ENCODE measurements around the gene PPP2R5A.

The PPP2R5A gene

DNA sequence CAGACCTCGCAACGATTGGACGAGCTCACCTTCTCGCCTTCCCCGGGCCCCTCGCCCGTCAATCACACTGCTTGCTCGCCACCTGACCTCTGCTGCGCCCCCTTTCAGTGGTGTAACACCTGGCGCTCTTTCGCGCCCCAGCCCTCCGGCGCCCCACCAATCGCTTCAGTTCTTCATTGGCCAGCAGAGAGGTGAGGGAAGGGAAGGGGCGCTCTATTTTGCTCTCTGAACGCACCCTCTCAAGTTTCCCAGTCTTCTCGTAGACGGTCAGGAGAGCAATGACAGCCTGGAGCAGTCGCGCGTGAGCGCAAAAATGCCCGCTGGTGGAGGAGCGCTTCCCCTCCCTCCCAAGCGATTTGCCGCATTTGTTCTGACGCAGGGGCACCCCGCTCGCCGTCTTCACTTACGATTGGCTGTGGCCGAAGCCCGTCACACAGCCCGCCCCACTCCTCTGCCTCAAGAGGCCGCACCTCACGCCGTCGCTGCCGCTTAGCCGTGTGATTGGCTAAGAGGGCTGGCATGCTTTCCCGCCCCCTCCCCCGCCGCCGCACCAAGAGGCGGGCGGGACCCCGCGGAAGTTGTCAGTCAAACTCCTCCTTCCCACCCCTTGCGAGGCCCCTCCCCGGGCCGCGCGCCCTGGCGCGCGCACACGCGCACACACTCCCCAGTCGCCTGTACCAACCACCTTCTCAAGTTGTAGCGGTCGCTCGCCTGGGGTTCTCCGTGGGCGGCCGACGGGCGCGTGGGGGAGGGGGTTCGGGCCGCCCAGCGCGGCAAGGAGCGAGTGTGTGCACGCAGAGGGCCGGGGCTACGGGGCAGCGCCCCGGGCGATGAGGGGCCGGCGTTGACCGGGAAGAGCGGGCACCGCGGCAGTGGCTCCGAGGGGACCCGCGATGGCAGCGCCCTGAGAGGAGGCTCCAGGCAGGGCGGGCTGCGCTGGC is at the start of gene PPP2R5A:
Gene PPP2R5A, plus strand, starts transcription at position 667 of the 941 bp plus-strand sequence. CDS start 701 bp downstream, outside the sequence.
- peak; percentile 99 for DNase-seq
- Mint-ChIP-seq H3K27me3 (peaks cover 7% of the 10 kb centered on the region), H3K27ac (peak within 1 kb of the TSS; percentile 97 to 99), H3K4me3 (peak within 1 kb of the TSS; percentile 94 to 97), H3K4me1 (peaks cover 37% of the 10 kb centered on the region), H3K9me3 (no peaks in the 10 kb centered on the region)
- ATAC-seq: peak; percentile 92

DNA sequence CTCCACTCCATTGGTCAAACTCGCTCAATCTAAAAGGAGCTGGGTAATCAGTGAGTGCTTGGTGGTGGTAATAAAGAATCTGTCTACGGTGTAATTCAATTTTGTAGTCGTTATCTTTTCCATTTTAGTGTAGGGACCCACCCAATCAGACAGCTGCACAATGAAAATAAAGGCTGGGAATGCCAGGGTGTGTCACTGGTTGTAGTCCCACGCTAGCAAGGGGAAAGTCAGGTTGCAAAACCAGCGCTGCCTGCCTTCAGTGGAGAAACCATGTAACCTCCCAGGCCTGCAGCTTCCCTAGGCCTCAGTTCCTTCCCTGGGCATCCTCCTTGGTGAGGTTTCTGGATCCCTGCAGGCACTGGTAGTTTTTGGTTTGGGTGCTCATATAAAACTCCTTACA is 49.4 kb upstream of the PPP2R5A start:
- H3K27ac Mint-ChIP-seq: no peak overlapping the region

GRCh38 chr1:212236664-212237220 is 48.5 kb upstream of the PPP2R5A start:
- ATAC-seq: no peak
- H3K4me3 Mint-ChIP-seq: no peak overlapping the region
- DNase-seq: no peak
- H3K9me3 Mint-ChIP-seq: no peaks in the 10 kb centered on the region
- peaks cover 53% of the 10 kb centered on the region for H3K4me1 Mint-ChIP-seq
- H3K27me3 Mint-ChIP-seq: peaks cover 14% of the 10 kb centered on the region
- no peak overlapping the region for H3K27ac Mint-ChIP-seq

More for the DNA sequence above, 49.4 kb upstream of the PPP2R5A start:
- H3K4me3 Mint-ChIP-seq: no peak overlapping the region
- peaks cover 14% of the 10 kb centered on the region for H3K27me3 Mint-ChIP-seq
- no peaks in the 10 kb centered on the region for H3K9me3 Mint-ChIP-seq
- DNase-seq (no peak), ATAC-seq (no peak)
- H3K4me1 Mint-ChIP-seq: peaks cover 54% of the 10 kb centered on the region

- Mint-ChIP-seq H3K4me1 (peaks cover 45% of the 10 kb centered on the region), H3K27me3 (peaks cover 14% of the 10 kb centered on the region), H3K9me3 (no peaks in the 10 kb centered on the region), H3K4me3 (no peak overlapping the region), H3K27ac (no peak overlapping the region)
- DNase-seq: peak in 1 of 2 donors; percentile 50
- peak; percentile 96 for ATAC-seq
These were observed 47.6 kb upstream of the PPP2R5A start for GRCh38 chr1:212237651-212238050.

DNA sequence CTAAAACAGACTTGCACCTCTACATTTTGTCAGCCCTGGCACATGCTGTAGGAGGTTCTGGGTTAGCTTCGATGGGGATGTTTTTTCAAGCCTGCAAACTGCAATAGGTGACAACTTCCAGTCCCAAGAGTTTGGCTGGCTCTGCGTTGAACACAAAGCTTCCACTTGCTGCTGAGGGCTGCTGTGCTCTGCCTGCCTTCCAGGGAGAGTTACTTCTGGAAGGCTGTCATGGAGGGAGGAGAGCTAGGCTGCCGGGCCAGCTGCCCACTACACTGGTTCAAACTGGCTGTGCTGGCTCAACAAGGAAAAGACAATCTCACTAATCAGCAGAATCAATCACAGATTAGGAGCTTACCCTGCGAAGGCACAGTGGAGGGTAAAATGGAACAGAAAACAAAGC is 46.7 kb upstream of the PPP2R5A start:
- no peak for DNase-seq
- Mint-ChIP-seq H3K4me3 (no peak overlapping the region), H3K4me1 (peaks cover 37% of the 10 kb centered on the region), H3K9me3 (no peaks in the 10 kb centered on the region), H3K27ac (no peak overlapping the region), H3K27me3 (peaks cover 14% of the 10 kb centered on the region)
- ATAC-seq: no peak

DNA sequence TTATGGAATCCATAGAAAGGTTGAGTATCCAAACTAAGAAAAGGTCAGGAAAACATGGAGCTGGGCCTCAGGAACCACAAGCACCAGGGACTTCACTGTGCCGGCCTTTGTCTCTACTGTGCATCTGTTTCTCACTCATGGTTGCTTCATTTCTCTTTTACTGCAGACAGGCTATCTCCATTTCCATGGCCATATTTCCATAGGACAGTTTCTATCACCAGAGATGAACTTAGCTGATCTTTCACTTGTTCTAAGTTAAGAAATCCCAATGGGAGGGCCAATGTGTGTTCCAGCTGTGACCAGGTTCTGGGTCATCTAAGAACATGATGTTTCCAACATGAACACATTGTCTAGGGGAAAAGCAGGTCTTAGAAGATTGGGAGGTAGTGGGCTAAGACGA is 43.7 kb upstream of the PPP2R5A start:
- DNase-seq (no peak), ATAC-seq (no peak)
- Mint-ChIP-seq H3K4me1 (peaks cover 20% of the 10 kb centered on the region), H3K9me3 (no peaks in the 10 kb centered on the region), H3K27me3 (peaks cover 9% of the 10 kb centered on the region), H3K27ac (no peak overlapping the region), H3K4me3 (no peak overlapping the region)

DNA sequence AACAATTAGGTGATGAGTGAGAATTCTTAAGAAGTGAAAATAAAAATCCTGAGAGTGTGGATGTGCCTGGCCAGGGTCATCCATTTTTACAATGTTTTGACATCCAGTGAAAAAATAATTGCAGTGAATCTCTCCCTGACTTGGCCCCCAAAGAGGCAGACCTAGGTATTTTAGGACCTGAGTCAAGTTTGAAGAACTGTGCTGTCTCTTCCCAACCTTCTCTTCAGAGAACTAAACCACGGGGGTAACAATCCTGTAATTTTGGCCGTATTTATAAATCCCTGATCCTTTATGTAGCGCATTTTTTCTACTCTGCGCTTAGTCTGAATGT is 43.3 kb upstream of the PPP2R5A start:
- Mint-ChIP-seq H3K4me3 (no peak overlapping the region), H3K27me3 (peaks cover 7% of the 10 kb centered on the region), H3K27ac (no peak overlapping the region), H3K4me1 (peaks cover 18% of the 10 kb centered on the region), H3K9me3 (no peaks in the 10 kb centered on the region)
- ATAC-seq (no peak), DNase-seq (no peak)

DNA sequence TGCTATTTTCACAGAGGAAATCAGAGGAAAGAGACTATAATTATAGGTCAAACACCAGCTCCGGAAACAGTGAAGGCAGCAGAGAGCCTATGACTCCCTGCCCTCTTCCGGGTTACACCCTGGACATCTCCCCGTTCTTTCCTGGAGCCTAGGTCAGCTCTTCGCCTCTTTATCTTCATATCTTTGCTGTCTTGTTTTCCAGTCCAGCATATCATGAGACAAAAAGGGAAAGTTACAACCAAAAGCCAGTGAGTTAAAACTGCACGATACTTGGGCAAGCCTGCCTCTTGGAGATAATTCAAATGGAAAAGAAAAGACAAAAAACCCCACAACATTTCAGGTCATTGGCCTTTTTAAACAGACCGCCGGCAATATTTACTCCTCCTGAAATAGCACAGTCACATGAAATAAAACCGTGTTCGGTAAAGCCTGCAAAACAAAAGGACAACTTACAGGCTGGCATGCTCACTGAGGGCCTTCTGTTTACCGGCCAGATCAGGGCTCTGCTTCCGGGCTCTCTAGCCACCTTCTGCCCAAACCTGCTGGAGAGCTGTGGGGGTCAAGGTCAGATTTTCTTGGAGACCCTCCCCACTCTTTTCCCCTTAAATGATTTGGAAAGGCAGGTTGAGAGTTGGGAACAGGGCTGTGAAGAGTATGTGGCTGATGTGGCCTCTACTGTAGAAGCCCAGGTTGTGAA is 42.8 kb upstream of the PPP2R5A start:
- Mint-ChIP-seq H3K9me3 (no peaks in the 10 kb centered on the region), H3K4me1 (peaks cover 13% of the 10 kb centered on the region), H3K4me3 (peak overlapping the region in 1 of 2 donors; percentile 53), H3K27me3 (peaks cover 7% of the 10 kb centered on the region), H3K27ac (peak overlapping the region in 1 of 2 donors; percentile 70)
- ATAC-seq (no peak), DNase-seq (no peak)

GRCh38 chr1:212242985-212243308 is 42.3 kb upstream of the PPP2R5A start:
- H3K4me3 Mint-ChIP-seq: no peak overlapping the region
- ATAC-seq: no peak
- H3K4me1 Mint-ChIP-seq: peaks cover 8% of the 10 kb centered on the region
- peaks cover 7% of the 10 kb centered on the region for H3K27me3 Mint-ChIP-seq
- no peak for DNase-seq
- no peaks in the 10 kb centered on the region for H3K9me3 Mint-ChIP-seq
- H3K27ac Mint-ChIP-seq: no peak overlapping the region

DNA sequence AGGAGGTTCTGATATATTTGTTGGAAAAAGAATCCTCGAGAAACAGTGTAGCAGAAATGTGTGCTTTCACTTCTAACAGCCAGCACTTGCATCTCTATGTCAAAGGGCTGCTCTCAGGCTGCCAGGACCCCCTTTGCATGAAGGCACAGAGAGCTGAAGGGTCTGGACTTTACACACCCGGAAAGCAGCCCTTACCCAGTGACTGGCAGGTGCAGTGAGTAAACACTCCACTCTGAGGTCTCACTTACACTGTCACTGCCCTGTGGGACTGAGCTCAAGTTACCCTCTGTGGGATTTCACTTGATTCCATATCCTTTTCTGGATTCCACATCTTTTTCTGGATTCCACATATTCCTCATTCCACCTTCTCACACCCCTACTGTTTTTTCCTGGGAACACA is 40.8 kb upstream of the PPP2R5A start:
- Mint-ChIP-seq H3K27ac (no peak overlapping the region), H3K4me3 (no peak overlapping the region), H3K4me1 (no peaks in the 10 kb centered on the region), H3K9me3 (no peaks in the 10 kb centered on the region), H3K27me3 (peaks cover 2% of the 10 kb centered on the region)
- ATAC-seq: no peak
- DNase-seq: no peak

GRCh38 chr1:212247179-212247721 is 38.0 kb upstream of the PPP2R5A start:
- ATAC-seq (no peak), DNase-seq (no peak)
- Mint-ChIP-seq H3K27me3 (peaks cover 11% of the 10 kb centered on the region), H3K4me1 (no peaks in the 10 kb centered on the region), H3K9me3 (no peaks in the 10 kb centered on the region), H3K27ac (no peak overlapping the region), H3K4me3 (no peak overlapping the region)

GRCh38 chr1:212247988-212248387 is 37.2 kb upstream of the PPP2R5A start:
- H3K4me1 Mint-ChIP-seq: no peaks in the 10 kb centered on the region
- H3K27me3 Mint-ChIP-seq: peaks cover 11% of the 10 kb centered on the region
- H3K4me3 Mint-ChIP-seq: no peak overlapping the region
- ATAC-seq: no peak
- H3K9me3 Mint-ChIP-seq: no peaks in the 10 kb centered on the region
- DNase-seq: no peak
- peak overlapping the region in 1 of 2 donors; percentile 1 for H3K27ac Mint-ChIP-seq

DNA sequence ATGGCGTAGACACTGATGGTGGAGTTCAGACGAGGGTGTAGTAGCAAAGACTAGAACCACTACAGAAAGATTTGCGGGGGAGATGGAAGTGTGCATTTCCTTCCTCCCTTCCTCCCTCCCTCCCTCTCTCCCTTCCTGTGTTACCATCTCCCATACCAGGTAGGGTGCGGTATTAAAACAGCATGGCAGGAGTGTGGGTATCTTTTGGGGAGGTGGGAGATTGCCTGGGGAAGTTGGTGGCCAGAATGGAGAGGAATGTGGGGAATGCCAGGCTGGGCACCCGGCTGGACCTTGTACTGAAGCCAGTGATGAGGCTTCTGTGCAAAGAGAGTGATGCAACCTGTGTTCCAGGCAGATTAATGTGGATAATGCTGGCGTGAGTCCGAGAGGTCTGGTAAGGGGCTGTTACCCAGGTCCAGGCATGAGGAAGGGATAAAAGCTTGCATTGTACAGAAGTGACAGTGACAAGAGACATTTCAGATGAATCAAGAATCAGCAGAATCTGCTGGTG is 30.3 kb upstream of the PPP2R5A start:
- H3K27ac Mint-ChIP-seq: peak overlapping the region in 1 of 2 donors; percentile 57
- ATAC-seq: no peak
- no peak for DNase-seq
- H3K4me3 Mint-ChIP-seq: peak overlapping the region; percentile 42 to 58
- H3K27me3 Mint-ChIP-seq: peaks cover 11% of the 10 kb centered on the region
- H3K4me1 Mint-ChIP-seq: peaks cover 34% of the 10 kb centered on the region
- H3K9me3 Mint-ChIP-seq: peaks cover 0 to 4% of the 10 kb centered on the region in 2 donors

GRCh38 chr1:212255705-212256307 is 29.4 kb upstream of the PPP2R5A start:
- DNase-seq (no peak), ATAC-seq (peak; percentile 44)
- H3K27me3 Mint-ChIP-seq: peaks cover 7% of the 10 kb centered on the region
- peak overlapping the region; percentile 46 to 58 for H3K4me3 Mint-ChIP-seq
- H3K9me3 Mint-ChIP-seq: peaks cover 0 to 4% of the 10 kb centered on the region in 2 donors
- H3K27ac Mint-ChIP-seq: peak overlapping the region; percentile 91 to 95
- H3K4me1 Mint-ChIP-seq: peaks cover 42% of the 10 kb centered on the region

- peaks cover 47% of the 10 kb centered on the region for H3K4me1 Mint-ChIP-seq
- peak overlapping the region; percentile 62 to 77 for H3K4me3 Mint-ChIP-seq
- peak overlapping the region; percentile 91 to 94 for H3K27ac Mint-ChIP-seq
- DNase-seq: no peak
- ATAC-seq: peak; percentile 60
- H3K9me3 Mint-ChIP-seq: peaks cover 0 to 4% of the 10 kb centered on the region in 2 donors
- peaks cover 1% of the 10 kb centered on the region for H3K27me3 Mint-ChIP-seq
These were observed 28.8 kb upstream of the PPP2R5A start for GRCh38 chr1:212256369-212256768.
